ENCODE measurements around the gene ACTG1. TPM values are rescaled to one million over a fixed set of nuclear protein-coding genes. Genes with fewer than 3 reads are reported as not detected.

Gene ACTG1
- total RNA-seq, 1 experiment from 2014 or later: 4,160 TPM

- TF ChIP-seq CTCF (conservative IDR thresholded peaks at IDR 0.05): no peak
- peak overlapping the region; percentile 63 to 80 for H3K4me3 Mint-ChIP-seq
- Histone ChIP-seq H3K4me2 (ENCODE audit: insufficient read depth, insufficient read length, low read length) (peak overlapping the region; percentile 9), H3K23me2 (ENCODE audit: insufficient read length, low read depth, low read length, poor library complexity, severe bottlenecking) (peaks cover 36% of the 10 kb centered on the region), H4K91ac (ENCODE audit: insufficient read length, low read depth, low read length) (no peak overlapping the region), H2AK5ac (ENCODE audit: insufficient read length, low read length) (no peak overlapping the region), H3K79me2 (ENCODE audit: insufficient read depth, low read length) (peaks cover 16% of the 10 kb centered on the region; the same call in 1 of the 2 replicates), H4K20me1 (ENCODE audit: control insufficient read depth, insufficient read depth, insufficient read length) (no peaks in the 10 kb centered on the region), H3K14ac (ENCODE audit: insufficient read depth, low read length) (no peak overlapping the region), H4K5ac (ENCODE audit: insufficient read length, low read depth, low read length) (no peak overlapping the region), H4K8ac (replicated peaks; ENCODE audit: insufficient read length, low read depth, low read length) (no peak overlapping the region), H3K4me1 (ENCODE audit: insufficient read depth, low read length) (peaks cover 4% of the 10 kb centered on the region; the same call in 1 of the 2 replicates), H3K9me3 (ENCODE audit: control insufficient read depth, low read depth, low read length) (no peaks in the 10 kb centered on the region), H2BK15ac (ENCODE audit: low read depth, low read length) (no peak overlapping the region), H3K9ac (ENCODE audit: extremely low read depth, insufficient read length, low read length) (no peak overlapping the region), H2BK20ac (ENCODE audit: low read depth, low read length, poor library complexity, severe bottlenecking) (no peak overlapping the region), H3T11ph (ENCODE audit: low read length) (no peak overlapping the region), H3K18ac (ENCODE audit: insufficient read length, low read depth, low read length) (no peak overlapping the region), H2AFZ (ENCODE audit: low read length) (no peak overlapping the region), H2BK12ac (ENCODE audit: insufficient read length, low read depth, low read length) (no peak overlapping the region), H2BK5ac (ENCODE audit: insufficient read length, low read length) (no peak overlapping the region), H3K56ac (ENCODE audit: insufficient read length, low read depth, low read length) (no peak overlapping the region), H3K27ac (ENCODE audit: insufficient read length, low read depth, low read length) (no peak overlapping the region), H3K79me1 (ENCODE audit: insufficient read depth, low read depth, low read length, poor library complexity, severe bottlenecking) (peaks cover 2% of the 10 kb centered on the region), H3K23ac (ENCODE audit: insufficient read length, low read depth, low read length) (no peak overlapping the region), H3K4ac (ENCODE audit: low read depth, low read length) (no peak overlapping the region), H3K27me3 (ENCODE audit: insufficient read depth, low read length) (no peaks in the 10 kb centered on the region; the same call in 1 of the 2 replicates), H2BK120ac (ENCODE audit: low read depth, low read length, poor library complexity, severe bottlenecking) (no peak overlapping the region)
- H3K27ac Mint-ChIP-seq: no peak overlapping the region
- peaks cover 4 to 8% of the 10 kb centered on the region in 2 experiments; a peak in 4 of 5 replicates for H3K9me3 Mint-ChIP-seq
- H3K27me3 Mint-ChIP-seq (ENCODE audit: low read depth): peaks cover 26% of the 10 kb centered on the region
- DNase-seq: peak; percentile 33
- H3K36me3 Mint-ChIP-seq (ENCODE audit: insufficient read depth in 1 of 3, low read depth in 3 of 3): peaks cover 8 to 13% (median 9%) of the 10 kb centered on the region in 3 experiments
- H3K4me1 Mint-ChIP-seq: peaks cover 21 to 28% of the 10 kb centered on the region in 2 experiments
- no CpG with 5 or more reads among the region's 4 CpGs for WGBS (ENCODE audit: extremely low coverage, insufficient read length, low lambda C conversion rate)
Measured at GRCh38 chr17:81516439-81516838, 3.8 kb upstream of the ACTG1 start.

Measured in H9 (cell line).